ENCODE results near the gene RSPO1. TPM values are rescaled to one million over a fixed set of nuclear protein-coding genes. Genes with fewer than 3 reads are reported as not detected.

Gene RSPO1
- polyA plus RNA-seq, 2 of the 4 experiments (the other 2 are of a cell fraction): 0.12 TPM; not detected in 1

GRCh38 chr1:37631036-37631435, 3.7 kb downstream of the RSPO1 start:
- WGBS (ENCODE audit: missing lambda C conversion rate): 43% methylated on average over 5 of the region's 5 CpGs
- ATAC-seq (no peak), DNase-seq (ENCODE audit: low read depth in 1 of 2, low spot score in 1 of 2) (no peak), FAIRE-seq (no peak)
- no peak for TF ChIP-seq EHF (CRISPR knock-in tag; IDR thresholded peaks at IDR 0.05)
- no peak for TF ChIP-seq ESRRA (IDR thresholded peaks at IDR 0.05; ENCODE audit: borderline replicate concordance, low read length)
- no peak for TF ChIP-seq HOXA7 (CRISPR knock-in tag; IDR thresholded peaks at IDR 0.05)
- no peak for TF ChIP-seq JUN (IDR thresholded peaks at IDR 0.05)
- no peak for TF ChIP-seq ZNF302 (CRISPR knock-in tag; IDR thresholded peaks at IDR 0.05)
- no peak for TF ChIP-seq BHLHE40 (IDR thresholded peaks at IDR 0.05; ENCODE audit: low read depth, low read length)
- TF ChIP-seq JUNB (IDR thresholded peaks at IDR 0.05): no peak
- no peak for TF ChIP-seq SMC3 (IDR thresholded peaks at IDR 0.05)
- no peak for TF ChIP-seq NR3C1 (IDR thresholded peaks at IDR 0.05)
- no peak for TF ChIP-seq RAD21 (conservative IDR thresholded peaks at IDR 0.05 in 1 of 2, IDR thresholded peaks at IDR 0.05 in 1 of 2)
- no peaks in the 10 kb centered on the region for H3K4me1 ChIP-seq
- no peak overlapping the region for H3K27ac ChIP-seq
- H3K9me3 ChIP-seq: no peaks in the 10 kb centered on the region
- POLR2A ChIA-PET: no interaction called here
- no peak overlapping the region for H3K4me3 ChIP-seq
- CTCF ChIA-PET: no interaction called here
- no peak overlapping the region for H3K4me2 ChIP-seq

- Histone ChIP-seq H3K9me3 (no peaks in the 10 kb centered on the region), H3K4me1 (no peaks in the 10 kb centered on the region), H3K4me2 (no peak overlapping the region), H3K4me3 (no peak overlapping the region), H3K27ac (no peak overlapping the region)
- WGBS (ENCODE audit: missing lambda C conversion rate): 42% methylated on average over 11 of the region's 15 CpGs
- FAIRE-seq (no peak), DNase-seq (ENCODE audit: low read depth in 1 of 2, low spot score in 1 of 2) (no peak), ATAC-seq (no peak)
- POLR2A ChIA-PET: no interaction called here
- CTCF ChIA-PET: interaction anchor here (2.2 kb wide), 1 partner anchor 27 kb away, joined by 13 read pairs; no protein-coding TSS in a partner anchor
- TF ChIP-seq PBX3 (IDR thresholded peaks at IDR 0.05) (no peak), ZSCAN20 (CRISPR knock-in tag; IDR thresholded peaks at IDR 0.05) (no peak), ELK1 (IDR thresholded peaks at IDR 0.05; ENCODE audit: low read depth, low read length) (no peak), MYC (IDR thresholded peaks at IDR 0.05; ENCODE audit: borderline replicate concordance, low read length) (no peak), HES2 (IDR thresholded peaks at IDR 0.05) (no peak), EHF (CRISPR knock-in tag; IDR thresholded peaks at IDR 0.05) (no peak), CBX8 (IDR thresholded peaks at IDR 0.05) (no peak)
Measured at GRCh38 chr1:37630426-37631028, 4.2 kb downstream of the RSPO1 start.

- no peak for FAIRE-seq
- no peak overlapping the region for H3K27ac ChIP-seq
- no peak for DNase-seq (ENCODE audit: low read depth in 1 of 2, low spot score in 1 of 2)
- 48% methylated on average over 5 of the region's 7 CpGs for whole genome bisulfite sequencing (ENCODE audit: missing lambda C conversion rate)
- no peaks in the 10 kb centered on the region for H3K9me3 ChIP-seq
- ChIA-PET POLR2A (no interaction called here), CTCF (interaction anchor here (0.9 to 2.2 kb wide), 2 partner anchors 27 to 63 kb away, joined by 3 to 13 read pairs; partner anchors contain the start of gene CDCA8)
- no peaks in the 10 kb centered on the region for H3K4me1 ChIP-seq
- ATAC-seq: no peak
- peak; percentile 28 for TF ChIP-seq MAFK (IDR thresholded peaks at IDR 0.05; ENCODE audit: partially characterized antibody)
- TF ChIP-seq ESRRA (IDR thresholded peaks at IDR 0.05; ENCODE audit: borderline replicate concordance, low read length): no peak
- no peak overlapping the region for H3K4me3 ChIP-seq
- H3K4me2 ChIP-seq: no peak overlapping the region
Measured at GRCh38 chr1:37629726-37630425, 4.8 kb downstream of the RSPO1 start.

GRCh38 chr1:37629008-37629407, 5.7 kb downstream of the RSPO1 start:
- CTCF ChIA-PET: interaction anchor here (0.8 to 2.2 kb wide), 2 partner anchors 14 to 26 kb away, joined by 3 to 13 read pairs; no protein-coding TSS in a partner anchor
- TF ChIP-seq ZFP36 (IDR thresholded peaks at IDR 0.05; ENCODE audit: borderline replicate concordance, partially characterized antibody): no peak
- no peak for TF ChIP-seq TP53 (CRISPR knock-in tag; IDR thresholded peaks at IDR 0.05)
- TF ChIP-seq MYC (IDR thresholded peaks at IDR 0.05; ENCODE audit: borderline replicate concordance, low read length): no peak
- TF ChIP-seq KDM1A (IDR thresholded peaks at IDR 0.05; ENCODE audit: low read depth): no peak
- no peak for TF ChIP-seq EHF (CRISPR knock-in tag; IDR thresholded peaks at IDR 0.05)
- no peak for TF ChIP-seq CHD2 (IDR thresholded peaks at IDR 0.05; ENCODE audit: low read length, partially characterized antibody)
- TF ChIP-seq ATOH8 (CRISPR knock-in tag; IDR thresholded peaks at IDR 0.05; ENCODE audit: low read depth): no peak
- no peak for TF ChIP-seq FOSB (CRISPR knock-in tag; IDR thresholded peaks at IDR 0.05)
- no peak for TF ChIP-seq MAZ (IDR thresholded peaks at IDR 0.05; ENCODE audit: borderline replicate concordance, low read depth, low read length)
- no peak for TF ChIP-seq TFCP2L1 (CRISPR knock-in tag; IDR thresholded peaks at IDR 0.05)
- TF ChIP-seq JUN (IDR thresholded peaks at IDR 0.05): no peak
- no peak for TF ChIP-seq NR3C1 (IDR thresholded peaks at IDR 0.05)
- no peak for TF ChIP-seq USF2 (IDR thresholded peaks at IDR 0.05)
- no peak for TF ChIP-seq SMC3 (IDR thresholded peaks at IDR 0.05)
- no peak for TF ChIP-seq RAD21 (conservative IDR thresholded peaks at IDR 0.05 in 1 of 2, IDR thresholded peaks at IDR 0.05 in 1 of 2)

More at GRCh38 chr1:37629008-37629407, 5.7 kb downstream of the RSPO1 start:
- POLR2A ChIA-PET: no interaction called here
- FAIRE-seq (no peak), ATAC-seq (no peak), DNase-seq (ENCODE audit: low read depth in 1 of 2, low spot score in 1 of 2) (no peak)
- H3K9me3 ChIP-seq: no peaks in the 10 kb centered on the region
- no peak overlapping the region for H3K27ac ChIP-seq
- H3K4me2 ChIP-seq: no peak overlapping the region
- H3K4me1 ChIP-seq: no peaks in the 10 kb centered on the region
- no peak overlapping the region for H3K4me3 ChIP-seq
